Naive thymus-derived CD4-positive, alpha-beta T cell (primary cell): Measurements from ENCODE around the gene TMEM203. TPM values are rescaled to one million over a fixed set of nuclear protein-coding genes. Genes with fewer than 3 reads are reported as not detected.
A peak's percentile ranks its signal among the peaks of the same experiment; 100 is the strongest.

Source experiments
- ATAC-seq: fragments of 150-1000 bp; cut with Tn5 transposase; 2 replicates; pipeline ENCODE4 v1.10.0; 2021; ENCODE audit warnings: mild to moderate bottlenecking, moderate library complexity
- CTCF ChIA-PET: fragments of 350-600 bp; sonication (Branson Sonifier 250); formaldehyde crosslinking; loops from one replicate; lab custom pipeline; 2021; ENCODE audit warnings: antibody characterized with exemption; lab: Charles Lee
- POLR2A ChIA-PET: fragments of 350-600 bp; sonication (Branson Sonifier 250); formaldehyde crosslinking; loops from one replicate; lab custom pipeline; 2021; ENCODE audit warnings: antibody characterized with exemption, inconsistent platforms; lab: Charles Lee
- DNase-seq, 9 donors: peaks; one replicate each; pipeline versions ENCODE4 v3.0.0 to v3.0.0-alpha.2; 2020 to 2022; ENCODE audit warnings: mixed read lengths in 1 of 9
- H3K27ac ChIP-seq: one replicate; pipeline ENCODE4 v1.7.0; 2013; ENCODE audit warnings: mild to moderate bottlenecking, low read depth, low read length, moderate library complexity
- H3K27me3 ChIP-seq, 2 donors: one replicate each; pipeline ENCODE4 v1.7.0; 2013; ENCODE audit warnings: low read length in 2 of 2, mild to moderate bottlenecking in 2 of 2, moderate library complexity in 2 of 2; ENCODE audit not compliant: control insufficient read depth in 2 of 2, insufficient read depth in 2 of 2
- H3K36me3 ChIP-seq, 3 experiments: 1 replicate in 2 of 3; 2 replicates in 1 of 3; pipeline ENCODE4 v1.7.0; 2013; ENCODE audit warnings: low read length in 3 of 3, mild to moderate bottlenecking in 3 of 3, moderate library complexity in 1 of 3; ENCODE audit not compliant: insufficient read depth in 3 of 3, control insufficient read depth in 2 of 3
- H3K4me1 ChIP-seq, 2 donors: one replicate each; pipeline ENCODE4 v1.7.0; 2013; ENCODE audit warnings: low read length in 2 of 2, mild to moderate bottlenecking in 2 of 2, moderate library complexity in 1 of 2; ENCODE audit not compliant: control insufficient read depth in 2 of 2, insufficient read depth in 2 of 2
- H3K4me3 ChIP-seq: 2 replicates; pipeline ENCODE4 v1.7.0; 2013; ENCODE audit warnings: mild to moderate bottlenecking, low read length
- H3K9me3 ChIP-seq, 3 experiments: 1 replicate in 2 of 3; 2 replicates in 1 of 3; pipeline ENCODE4 v1.7.0; 2013; ENCODE audit warnings: low read length in 3 of 3; ENCODE audit not compliant: control insufficient read depth in 2 of 3
- H3K27ac Mint-ChIP-seq, 9 donors: one replicate each; pipeline ENCODE4 v1.8.0; 2020 to 2022; ENCODE audit warnings: mixed read lengths in 9 of 9, mild to moderate bottlenecking in 8 of 9, moderate library complexity in 5 of 9, inconsistent platforms in 2 of 9
- H3K27me3 Mint-ChIP-seq, 5 donors: one replicate each; pipeline ENCODE4 v1.8.0; 2021 to 2022; ENCODE audit warnings: mixed read lengths in 5 of 5, mild to moderate bottlenecking in 1 of 5
- H3K36me3 Mint-ChIP-seq, 5 donors: one replicate each; pipeline ENCODE4 v1.8.0; 2020 to 2022; ENCODE audit warnings: mixed read lengths in 5 of 5, mild to moderate bottlenecking in 3 of 5, inconsistent platforms in 1 of 5
- H3K4me1 Mint-ChIP-seq, 7 donors: one replicate each; pipeline ENCODE4 v1.8.0; 2020 to 2022; ENCODE audit warnings: mixed read lengths in 7 of 7, mild to moderate bottlenecking in 3 of 7, inconsistent platforms in 1 of 7
- H3K4me3 Mint-ChIP-seq, 10 donors: one replicate each; pipeline ENCODE4 v1.8.0; 2020 to 2022; ENCODE audit warnings: mild to moderate bottlenecking in 10 of 10, mixed read lengths in 10 of 10, moderate library complexity in 6 of 10, inconsistent platforms in 2 of 10
- H3K9me3 Mint-ChIP-seq, 11 donors: one replicate each; pipeline ENCODE4 v1.8.0; 2020 to 2022; ENCODE audit warnings: mixed read lengths in 11 of 11, mild to moderate bottlenecking in 4 of 11, inconsistent platforms in 1 of 11, moderate library complexity in 1 of 11
- intact Hi-C, 2 donors: fragments of 100-400 bp; cut with micrococcal nuclease; formaldehyde crosslinking; loops; one replicate each; pipeline ENCODE4 v1.15.1; 2023
- polyA plus RNA-seq, 2 donors: library from polyadenylated mRNA; unstranded; fragments of 300-500 nt; fragmentation: Illumina TruSeq; gene quantifications; one replicate each; pipeline ENCODE4 v1.2.3, GENCODE V29; 2021
- total RNA-seq, 6 experiments: library from RNA in 5 of 6; stranded (reverse) in 5 of 6; gene quantifications; 1 replicate in 5 of 6; 2 replicates in 1 of 6; pipeline ENCODE4 v1.2.3 and lab custom pipeline; 2021 to 2026

TMEM203 gene
- total and polyA plus RNA-seq, 7 experiments from 2014 or later, result 22.6 to 172 (median 38.1) TPM

DNA sequence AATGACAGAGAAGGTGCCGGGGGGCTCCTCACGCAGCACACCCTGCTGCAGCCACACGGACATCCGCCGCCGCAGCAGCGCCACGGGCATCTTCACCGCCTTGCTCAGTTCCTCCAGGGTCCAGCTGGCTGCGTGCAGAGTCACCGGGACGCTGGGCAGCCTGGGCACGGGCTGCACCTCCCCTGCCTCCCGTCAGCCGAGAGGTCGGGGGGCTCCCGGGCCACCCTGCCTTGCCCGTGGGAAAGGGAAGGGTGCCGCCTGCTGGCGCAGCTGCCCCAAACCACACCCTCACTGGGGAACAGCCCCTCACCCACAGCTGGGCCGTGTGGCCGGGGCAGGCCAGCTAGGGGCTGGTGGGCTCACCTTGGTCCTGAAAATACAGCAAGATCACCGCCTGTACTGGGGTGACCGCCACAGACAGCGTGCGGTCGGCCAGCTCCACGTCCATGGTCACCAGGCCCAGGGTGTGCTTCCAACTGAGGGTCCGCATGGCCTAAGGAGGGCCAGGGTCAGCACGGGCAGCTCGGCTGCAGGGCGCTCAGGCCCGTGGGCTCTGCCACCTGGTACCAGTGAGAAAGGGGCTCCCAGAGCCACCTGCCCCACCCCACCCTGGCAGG, 30.0 kb downstream of the TMEM203 start:
- H3K9me3 ChIP-seq, result no peaks in the 10 kb centered on the region
- no peak overlapping the region for H3K27ac ChIP-seq
- H3K27me3 Mint-ChIP-seq, result peaks cover 0 to 23% (median 6%) of the 10 kb centered on the region in 5 donors
- peaks cover 0 to 7% (median 0%) of the 10 kb centered on the region in 5 donors for H3K36me3 Mint-ChIP-seq
- POLR2A ChIA-PET, result interaction anchor here (0.6 to 1.1 kb wide), 2 partner anchors 52 to 492 kb away, joined by 3 to 4 read pairs; no protein-coding TSS in a partner anchor
- peak overlapping the region in 2 of 10 donors; percentile 26 to 41 for H3K4me3 Mint-ChIP-seq
- intact Hi-C loops, result loop anchor here in 1 of 2 donors (2.0 kb wide), 1 partner anchor 57 kb away; no protein-coding TSS in a partner anchor
- peaks cover 0 to 5% of the 10 kb centered on the region in 2 donors for H3K27me3 ChIP-seq
- peaks cover 0 to 30% (median 4%) of the 10 kb centered on the region in 3 experiments for H3K36me3 ChIP-seq
- DNase-seq (no peak), ATAC-seq (no peak)
- H3K27ac Mint-ChIP-seq, result no peak overlapping the region
- CTCF ChIA-PET, result interaction anchor here (0.9 to 2.0 kb wide), 3 partner anchors 43 to 401 kb away, joined by 3 to 9 read pairs (median 3); partner anchors contain the start of gene RNF224
- H3K9me3 Mint-ChIP-seq, result no peaks in the 10 kb centered on the region
- peaks cover 0 to 16% (median 5%) of the 10 kb centered on the region in 7 donors for H3K4me1 Mint-ChIP-seq
- no peak overlapping the region for H3K4me3 ChIP-seq
- no peaks in the 10 kb centered on the region for H3K4me1 ChIP-seq

DNA sequence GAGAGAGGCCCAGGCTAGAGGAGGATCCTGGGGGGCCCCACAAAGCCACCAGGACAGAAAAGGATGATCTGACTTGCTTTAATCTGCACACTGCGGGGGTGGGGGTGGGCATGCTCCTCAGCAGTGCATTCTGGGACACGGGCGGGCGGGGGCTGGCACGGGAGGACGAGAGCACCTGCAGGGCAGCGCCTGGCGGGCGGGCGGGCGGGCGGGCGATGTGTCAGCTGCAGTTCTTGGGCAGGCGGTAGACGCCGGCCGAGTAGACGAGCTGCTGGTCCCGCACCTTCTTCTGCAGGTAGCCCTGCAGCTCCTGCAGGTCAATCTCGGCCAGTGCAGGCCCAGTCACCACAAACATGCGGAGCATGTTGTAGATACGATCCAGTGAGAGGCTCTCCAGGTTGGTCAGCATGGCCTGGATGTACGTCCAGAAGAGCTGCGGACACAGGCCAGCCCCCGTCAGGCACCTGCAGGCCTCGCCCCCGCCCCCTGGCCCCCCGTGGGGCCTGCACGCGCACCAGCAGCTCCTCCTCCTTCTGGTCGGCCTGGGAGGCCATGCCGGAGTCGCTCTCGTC, 30.6 kb downstream of the TMEM203 start:
- intact Hi-C loops, result loop anchor here in 1 of 2 donors (2.0 kb wide), 1 partner anchor 56 kb away; no protein-coding TSS in a partner anchor
- Histone ChIP-seq H3K27ac (no peak overlapping the region), H3K27me3 (peaks cover 0 to 6% of the 10 kb centered on the region in 2 donors), H3K36me3 (peaks cover 0 to 23% (median 4%) of the 10 kb centered on the region in 3 experiments), H3K4me3 (no peak overlapping the region), H3K4me1 (no peaks in the 10 kb centered on the region), H3K9me3 (no peaks in the 10 kb centered on the region)
- no peak for ATAC-seq
- ChIA-PET CTCF (interaction anchor here (1.0 kb wide), 1 partner anchor 400 kb away, joined by 3 read pairs; no protein-coding TSS in a partner anchor), POLR2A (interaction anchor here (0.6 to 1.3 kb wide), 4 partner anchors 13 to 492 kb away, joined by 3 to 7 read pairs (median 4); partner anchors contain the start of genes ANAPC2, NDOR1, SSNA1 and TMEM203)
- H3K36me3 Mint-ChIP-seq, result peaks cover 0 to 7% (median 0%) of the 10 kb centered on the region in 5 donors
- peaks cover 0 to 16% (median 5%) of the 10 kb centered on the region in 7 donors for H3K4me1 Mint-ChIP-seq
- H3K4me3 Mint-ChIP-seq, result peak overlapping the region in 3 of 10 donors; percentile 26 to 41 (median 31)
- H3K27ac Mint-ChIP-seq, result no peak overlapping the region
- peaks cover 0 to 29% (median 11%) of the 10 kb centered on the region in 5 donors for H3K27me3 Mint-ChIP-seq
- H3K9me3 Mint-ChIP-seq, result no peaks in the 10 kb centered on the region
- DNase-seq, result no peak

DNA sequence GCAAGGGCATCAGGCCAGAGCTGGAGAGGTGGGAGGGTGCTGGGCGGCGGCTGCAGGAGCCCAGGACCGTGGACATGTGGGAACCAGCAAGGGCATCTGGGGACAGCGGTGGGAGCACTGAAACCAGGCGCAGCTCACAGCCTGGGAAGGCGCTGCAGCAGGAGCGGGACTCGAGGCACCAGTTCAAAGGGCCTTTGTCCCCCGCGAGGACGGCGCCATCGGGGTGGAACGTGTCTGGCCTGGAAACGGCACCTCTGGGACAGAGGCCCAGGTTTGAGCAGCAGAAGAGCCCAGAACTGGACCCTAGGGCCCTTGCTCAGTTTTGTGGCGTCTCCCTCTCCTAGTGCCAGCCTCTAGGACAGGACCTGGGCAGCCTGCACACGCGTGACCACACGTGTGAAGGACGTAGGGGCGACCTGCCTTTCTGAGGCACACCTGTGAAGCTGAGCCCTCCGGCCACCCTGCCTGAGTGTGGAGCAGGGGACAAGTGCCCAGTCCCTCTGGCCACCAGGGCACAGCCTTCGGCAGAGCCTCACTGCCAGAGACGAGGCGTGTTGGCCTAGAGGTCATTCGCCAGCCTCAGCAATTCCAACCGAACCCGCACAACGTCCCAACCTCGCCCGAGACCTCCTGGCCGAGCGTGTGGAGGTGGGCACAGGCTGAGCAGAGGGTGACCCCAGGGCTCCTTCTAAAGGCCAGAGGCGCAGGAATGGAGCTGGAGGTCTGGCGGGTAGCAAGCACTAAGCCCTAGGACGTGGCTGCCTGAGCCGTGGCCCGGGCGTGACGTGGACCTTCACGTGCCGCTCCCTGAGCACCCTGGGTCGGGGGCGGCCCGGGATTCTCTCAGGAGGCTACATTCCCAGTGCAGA, 31.4 kb downstream of the TMEM203 start:
- Histone ChIP-seq H3K4me3 (no peak overlapping the region), H3K27me3 (peaks cover 4 to 6% of the 10 kb centered on the region in 2 donors), H3K36me3 (peaks cover 0 to 15% (median 0%) of the 10 kb centered on the region in 3 experiments), H3K9me3 (no peaks in the 10 kb centered on the region), H3K4me1 (no peaks in the 10 kb centered on the region), H3K27ac (no peak overlapping the region)
- Mint-ChIP-seq H3K36me3 (peaks cover 0 to 7% (median 0%) of the 10 kb centered on the region in 5 donors), H3K4me3 (peak overlapping the region in 2 of 10 donors; percentile 23 to 31), H3K4me1 (peaks cover 0 to 16% (median 5%) of the 10 kb centered on the region in 7 donors), H3K27me3 (peaks cover 0 to 31% (median 11%) of the 10 kb centered on the region in 5 donors), H3K27ac (no peak overlapping the region), H3K9me3 (no peaks in the 10 kb centered on the region)
- intact Hi-C loops, result loop anchor here in 1 of 2 donors (2.0 kb wide), 1 partner anchor 55 kb away; no protein-coding TSS in a partner anchor
- ATAC-seq (no peak), DNase-seq (no peak)
- POLR2A ChIA-PET, result interaction anchor here (0.9 to 1.3 kb wide), 2 partner anchors 14 to 31 kb away, joined by 3 to 7 read pairs; partner anchors contain the start of genes ANAPC2, NDOR1, SSNA1 and TMEM203
- CTCF ChIA-PET, result no interaction called here

DNA sequence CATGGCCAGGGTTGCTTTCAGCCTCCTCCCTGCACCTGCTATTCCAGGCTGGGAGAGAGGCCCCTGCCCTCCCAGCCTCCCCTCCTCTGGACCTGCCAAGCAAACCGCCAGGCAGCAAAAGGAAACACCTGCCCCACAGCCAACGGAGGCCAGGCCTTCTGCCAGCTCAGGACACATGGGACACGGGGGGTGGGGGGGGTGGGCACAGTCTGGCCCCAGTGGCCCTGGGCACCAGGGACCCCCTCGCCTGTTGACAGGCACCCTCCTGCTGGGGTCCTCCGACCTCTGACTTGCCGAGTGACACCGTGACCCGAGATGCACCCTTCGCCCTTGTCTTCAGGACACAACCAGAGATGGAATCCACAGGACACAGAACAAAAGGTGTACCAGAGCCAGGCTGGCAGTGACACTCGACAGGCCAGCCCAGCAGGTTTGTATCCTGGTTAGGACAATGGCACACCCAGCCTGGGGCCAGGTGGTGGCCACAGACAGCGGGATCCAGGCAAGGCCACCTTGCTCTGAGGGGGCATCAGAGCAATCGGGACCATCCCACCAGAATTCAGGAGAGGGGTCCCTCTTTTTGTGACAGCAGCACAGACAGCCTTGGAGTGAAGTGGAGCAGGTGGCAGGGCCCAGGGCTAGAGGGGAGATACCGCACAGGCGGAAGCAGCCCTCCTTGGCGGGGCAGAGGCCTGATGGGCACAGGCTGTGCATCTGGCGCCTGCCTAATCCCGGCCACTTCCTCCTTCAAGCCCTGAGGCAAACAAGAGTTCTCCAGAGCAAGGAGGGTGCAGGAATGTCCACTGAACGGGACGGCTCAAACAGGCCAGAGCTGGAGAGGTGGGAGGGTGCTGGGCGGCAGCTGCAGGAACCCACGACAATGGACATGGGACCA, 32.3 kb downstream of the TMEM203 start:
- intact Hi-C loops, result no loop called here
- Mint-ChIP-seq H3K36me3 (peaks cover 0 to 7% (median 0%) of the 10 kb centered on the region in 5 donors), H3K9me3 (no peaks in the 10 kb centered on the region), H3K27me3 (peaks cover 0 to 34% (median 11%) of the 10 kb centered on the region in 5 donors), H3K4me3 (no peak overlapping the region), H3K27ac (peak overlapping the region in 1 of 9 donors; percentile 23), H3K4me1 (peaks cover 0 to 16% (median 5%) of the 10 kb centered on the region in 7 donors)
- Histone ChIP-seq H3K27me3 (peaks cover 5 to 6% of the 10 kb centered on the region in 2 donors), H3K4me3 (no peak overlapping the region), H3K9me3 (no peaks in the 10 kb centered on the region), H3K4me1 (no peaks in the 10 kb centered on the region), H3K36me3 (peaks cover 0 to 7% (median 0%) of the 10 kb centered on the region in 3 experiments), H3K27ac (no peak overlapping the region)
- ChIA-PET CTCF (interaction anchor here (0.9 kb wide), 1 partner anchor 64 kb away, joined by 3 read pairs; no protein-coding TSS in a partner anchor), POLR2A (interaction anchor here (1.3 kb wide), 1 partner anchor 32 kb away, joined by 3 read pairs; the partner anchor contains the start of genes NDOR1 and TMEM203)
- no peak for DNase-seq
- no peak for ATAC-seq

DNA sequence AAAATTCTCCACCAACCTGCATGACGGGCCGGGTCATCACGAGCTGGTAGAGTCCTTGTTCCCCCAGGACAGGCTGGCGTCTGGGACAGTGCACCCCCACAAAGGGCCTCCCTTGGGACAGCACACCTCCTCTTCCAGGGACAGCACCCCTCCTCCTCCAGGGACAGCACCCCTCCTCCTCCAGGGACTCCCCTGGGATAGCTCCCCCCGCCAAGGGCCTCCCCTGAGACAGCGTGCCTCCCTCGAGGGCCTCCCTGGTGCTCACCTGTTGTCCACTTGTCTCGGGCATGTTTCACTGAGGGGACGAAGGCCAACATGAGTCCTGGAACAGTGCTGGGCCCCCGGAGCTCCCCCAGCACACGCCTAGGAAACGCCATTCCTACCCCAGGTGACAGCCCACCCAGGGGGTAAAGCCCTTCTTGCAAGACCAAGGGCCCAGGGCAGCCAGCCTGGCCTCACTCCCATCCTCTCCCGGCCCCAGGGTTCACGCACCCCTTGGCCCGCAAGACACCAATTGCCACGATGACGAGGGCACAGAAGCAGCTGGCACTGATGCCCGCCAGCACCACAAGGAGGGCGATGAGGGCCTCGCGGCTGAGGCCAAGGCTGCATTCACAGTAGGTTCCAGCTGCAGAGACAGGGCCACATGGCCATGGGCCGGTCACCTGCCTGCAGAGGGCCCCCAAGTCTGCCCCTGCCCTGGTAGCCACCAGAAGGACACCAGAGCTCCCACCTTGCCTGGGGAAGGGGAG, 34.1 kb downstream of the TMEM203 start:
- POLR2A ChIA-PET, result no interaction called here
- DNase-seq (no peak), ATAC-seq (no peak)
- no peak overlapping the region for H3K4me3 Mint-ChIP-seq
- peaks cover 0 to 14% (median 5%) of the 10 kb centered on the region in 7 donors for H3K4me1 Mint-ChIP-seq
- intact Hi-C loops, result no loop called here
- no peak overlapping the region for H3K4me3 ChIP-seq
- H3K36me3 ChIP-seq, result no peaks in the 10 kb centered on the region
- H3K27ac ChIP-seq, result no peak overlapping the region
- peaks cover 4 to 42% (median 16%) of the 10 kb centered on the region in 5 donors for H3K27me3 Mint-ChIP-seq
- H3K9me3 Mint-ChIP-seq, result no peaks in the 10 kb centered on the region
- no peaks in the 10 kb centered on the region for H3K9me3 ChIP-seq
- no peaks in the 10 kb centered on the region for H3K4me1 ChIP-seq
- no peaks in the 10 kb centered on the region for H3K36me3 Mint-ChIP-seq
- CTCF ChIA-PET, result no interaction called here
- peaks cover 5 to 9% of the 10 kb centered on the region in 2 donors for H3K27me3 ChIP-seq
- no peak overlapping the region for H3K27ac Mint-ChIP-seq
